Measurements from ENCODE around the gene GHRHR.

DNA sequence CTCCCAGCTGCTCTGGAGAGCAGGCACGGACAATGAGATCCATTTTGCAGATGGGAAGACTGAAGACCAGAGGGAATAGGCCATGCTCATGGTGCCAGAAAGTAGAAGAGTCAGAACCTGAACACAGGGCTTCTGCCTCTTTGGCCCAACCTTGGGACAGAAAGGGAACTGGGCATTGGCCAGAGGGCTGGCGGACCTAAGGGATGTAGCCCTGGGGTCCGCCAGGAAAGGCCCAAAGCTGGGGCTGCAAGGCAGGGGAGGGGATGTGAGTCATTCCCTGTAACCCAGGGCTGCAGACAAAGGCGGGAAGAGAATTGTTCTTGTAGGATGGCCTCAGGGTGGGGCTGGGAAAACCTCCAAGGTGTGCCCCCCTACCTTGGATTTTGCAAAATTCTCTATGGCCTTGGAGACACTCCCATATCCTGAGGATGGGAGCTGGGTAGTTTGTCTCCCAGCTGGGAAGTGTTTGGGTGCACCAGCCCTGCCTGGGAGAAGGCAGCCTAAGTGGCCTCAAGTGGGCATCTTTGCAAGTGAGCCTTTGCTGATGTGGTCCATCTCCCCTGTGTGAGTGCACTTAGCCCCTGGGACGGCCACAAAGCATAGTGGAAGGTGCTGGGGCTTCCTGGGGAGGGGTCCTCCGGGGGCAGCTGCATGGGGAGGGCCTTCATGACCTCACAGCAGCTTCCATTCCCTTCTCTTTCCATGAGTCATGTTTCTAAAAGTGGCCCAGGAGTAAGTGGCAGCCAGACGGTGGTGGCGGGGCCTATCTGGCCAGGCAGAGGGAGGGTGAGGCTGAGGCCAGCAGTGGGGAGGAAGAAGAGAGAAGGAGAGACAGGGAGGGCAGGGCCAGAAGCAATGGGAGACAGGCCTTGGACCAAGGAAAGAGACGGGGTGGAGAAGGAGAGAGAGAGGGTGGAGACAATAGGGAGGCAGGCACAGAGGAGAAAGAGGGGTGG is 42.9 kb upstream of the GHRHR start:
- TF ChIP-seq MXI1 (IDR thresholded peaks at IDR 0.05; ENCODE audit: borderline replicate concordance, low read depth, low read length) (no peak), CHD1 (IDR thresholded peaks at IDR 0.05; ENCODE audit: low read depth, low read length) (no peak), RAD21 (IDR thresholded peaks at IDR 0.05; ENCODE audit: low read length) (no peak), POLR2A (IDR thresholded peaks at IDR 0.05; ENCODE audit: low read depth, low read length) (no peak), RCOR1 (IDR thresholded peaks at IDR 0.05; ENCODE audit: insufficient replicate concordance, low read length) (no peak), MAFK (IDR thresholded peaks at IDR 0.05; ENCODE audit: low read depth, low read length) (no peak), BHLHE40 (IDR thresholded peaks at IDR 0.05; ENCODE audit: low read depth, low read length) (no peak), SMC3 (IDR thresholded peaks at IDR 0.05; ENCODE audit: low read depth, low read length) (no peak), MAZ (IDR thresholded peaks at IDR 0.05; ENCODE audit: borderline replicate concordance, low read depth, low read length) (peak; percentile 38; the same call in 1 of the 2 replicates), CEBPB (IDR thresholded peaks at IDR 0.05; ENCODE audit: low read depth, low read length) (no peak), FOS (IDR thresholded peaks at IDR 0.05; ENCODE audit: low read depth, low read length) (0 out of 2 replicates have a peak, but pooled peaks have one; percentile 6), RFX5 (IDR thresholded peaks at IDR 0.05; ENCODE audit: low read depth, low read length) (no peak)
- TF ChIP-seq, protein P1, sequence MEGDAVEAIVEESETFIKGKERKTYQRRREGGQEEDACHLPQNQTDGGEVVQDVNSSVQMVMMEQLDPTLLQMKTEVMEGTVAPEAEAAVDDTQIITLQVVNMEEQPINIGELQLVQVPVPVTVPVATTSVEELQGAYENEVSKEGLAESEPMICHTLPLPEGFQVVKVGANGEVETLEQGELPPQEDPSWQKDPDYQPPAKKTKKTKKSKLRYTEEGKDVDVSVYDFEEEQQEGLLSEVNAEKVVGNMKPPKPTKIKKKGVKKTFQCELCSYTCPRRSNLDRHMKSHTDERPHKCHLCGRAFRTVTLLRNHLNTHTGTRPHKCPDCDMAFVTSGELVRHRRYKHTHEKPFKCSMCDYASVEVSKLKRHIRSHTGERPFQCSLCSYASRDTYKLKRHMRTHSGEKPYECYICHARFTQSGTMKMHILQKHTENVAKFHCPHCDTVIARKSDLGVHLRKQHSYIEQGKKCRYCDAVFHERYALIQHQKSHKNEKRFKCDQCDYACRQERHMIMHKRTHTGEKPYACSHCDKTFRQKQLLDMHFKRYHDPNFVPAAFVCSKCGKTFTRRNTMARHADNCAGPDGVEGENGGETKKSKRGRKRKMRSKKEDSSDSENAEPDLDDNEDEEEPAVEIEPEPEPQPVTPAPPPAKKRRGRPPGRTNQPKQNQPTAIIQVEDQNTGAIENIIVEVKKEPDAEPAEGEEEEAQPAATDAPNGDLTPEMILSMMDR (conservative IDR thresholded peaks at IDR 0.05; ENCODE audit: low read depth, low read length) = no peak
- TF ChIP-seq, protein P2, sequence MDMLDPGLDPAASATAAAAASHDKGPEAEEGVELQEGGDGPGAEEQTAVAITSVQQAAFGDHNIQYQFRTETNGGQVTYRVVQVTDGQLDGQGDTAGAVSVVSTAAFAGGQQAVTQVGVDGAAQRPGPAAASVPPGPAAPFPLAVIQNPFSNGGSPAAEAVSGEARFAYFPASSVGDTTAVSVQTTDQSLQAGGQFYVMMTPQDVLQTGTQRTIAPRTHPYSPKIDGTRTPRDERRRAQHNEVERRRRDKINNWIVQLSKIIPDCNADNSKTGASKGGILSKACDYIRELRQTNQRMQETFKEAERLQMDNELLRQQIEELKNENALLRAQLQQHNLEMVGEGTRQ (IDR thresholded peaks at IDR 0.05; ENCODE audit: low read depth, low read length) = no peak
